Small intestine (tissue), 16 donors: ENCODE results near the gene DNAJB11. TPM values are rescaled to one million over a fixed set of nuclear protein-coding genes. Genes with fewer than 3 reads are reported as not detected.

Experiments
- DNase-seq, 2 donors: peaks; one replicate each; pipeline versions ENCODE4 v3.0.0 to v3.0.0-alpha.2; 2013
- FAIRE-seq: peaks from 2 replicates; lab custom pipeline; 2012; peaks lifted over from hg19 to GRCh38; lab: Jason Lieb, UNC
- H3K27ac ChIP-seq, 3 donors: one replicate each; pipeline ENCODE4 v1.5.1; 2013; ENCODE audit warnings: low read length in 2 of 3, mild to moderate bottlenecking in 2 of 3, control low read depth in 1 of 3, inconsistent platforms in 1 of 3, low read depth in 1 of 3, moderate library complexity in 1 of 3
- H3K27me3 ChIP-seq, 3 donors: one replicate each; pipeline ENCODE4 v1.6.1; 2013; ENCODE audit warnings: low read length in 3 of 3, inconsistent platforms in 1 of 3; ENCODE audit not compliant: control insufficient read depth in 3 of 3, insufficient read depth in 3 of 3
- H3K36me3 ChIP-seq, 3 donors: one replicate each; pipeline ENCODE4 v1.6.1; 2013; ENCODE audit warnings: low read length in 3 of 3, inconsistent platforms in 1 of 3, low read depth in 1 of 3, mild to moderate bottlenecking in 1 of 3, moderate library complexity in 1 of 3; ENCODE audit not compliant: control insufficient read depth in 3 of 3, insufficient read depth in 2 of 3
- H3K4me1 ChIP-seq, 3 donors: one replicate each; pipeline ENCODE4 v1.6.1; 2013; ENCODE audit warnings: low read length in 2 of 3, inconsistent platforms in 1 of 3, low read depth in 1 of 3, mild to moderate bottlenecking in 1 of 3, moderate library complexity in 1 of 3; ENCODE audit not compliant: control insufficient read depth in 3 of 3, insufficient read depth in 2 of 3
- H3K4me3 ChIP-seq, 3 donors: one replicate each; pipeline ENCODE4 v1.5.1; 2013; ENCODE audit warnings: low read length in 3 of 3, control low read depth in 1 of 3, inconsistent platforms in 1 of 3, low read depth in 1 of 3, mild to moderate bottlenecking in 1 of 3, moderate library complexity in 1 of 3
- H3K9me3 ChIP-seq, 2 donors: one replicate each; pipeline ENCODE4 v1.6.1; 2013; ENCODE audit warnings: low read depth in 1 of 2, low read length in 1 of 2; ENCODE audit not compliant: control insufficient read depth in 2 of 2, insufficient read depth in 1 of 2
- WGBS, 3 donors: extraction: QIAGEN DNeasy Blood & Tissue Kit; methylation state at CpG; one replicate each; pipeline ENCODE4 v1.1.7; 2013; 5-methylcytosine and 5-hydroxymethylcytosine counted together
- long read RNA-seq, 10 donors: transcript quantifications; one replicate each; lab custom pipeline, GENCODE V29; 2026
- polyA plus RNA-seq, 4 donors: library from polyadenylated mRNA; stranded (reverse) in 3 of 4; unstranded in 1 of 4; fragments of 200-250 nt in 3 of 4; fragments of 120-200 nt in 1 of 4; gene quantifications; one replicate each; pipeline versions ENCODE4 v1.2.1 to v1.2.3, GENCODE V29; 2013
- donor health status: healthy with polysubstance abuse.
- donor health status: control.
- donor health status: control.
- donor health status: Bipolar disorder and iron deficiency.
- donor health status: healthy.

DNAJB11 gene
- 10 to 100 TPM; 36.7 to 86.6 (median 52.7) TPM for polyA plus RNA-seq
- long read RNA-seq, donor 1, result 0 reads
- long read RNA-seq, donor 2, transcript DNAJB11-201 (10 exons, 1,688 nt), result major isoform, 33 of 34 reads
- long read RNA-seq, donor 2, partial matches to known transcripts, result 0 of 34 reads
- long read RNA-seq, donor 2, other reads (novel, unspliced or antisense), result 0 of 34 reads
- long read RNA-seq, donor 3, full-length matches to known transcripts, result 11 of 18 reads
- long read RNA-seq, donor 3, partial matches to known transcripts, result 7 of 18 reads
- long read RNA-seq, donor 3, other reads (novel, unspliced or antisense), result 0 of 18 reads
- long read RNA-seq, donor 4, partial matches to known transcripts, result 0 of 1 reads
- long read RNA-seq, donor 4, other reads (novel, unspliced or antisense), result 0 of 1 reads
- long read RNA-seq, donor 5, partial matches to known transcripts, result 0 of 2 reads
- long read RNA-seq, donor 5, other reads (novel, unspliced or antisense), result 0 of 2 reads
- long read RNA-seq, donor 6, full-length matches to known transcripts, result 20 of 20 reads
- long read RNA-seq, donor 6, partial matches to known transcripts, result 0 of 20 reads
- long read RNA-seq, donor 6, other reads (novel, unspliced or antisense), result 0 of 20 reads
- long read RNA-seq, donor 7, result 0 reads
- long read RNA-seq, donor 8, partial matches to known transcripts, result 0 of 4 reads
- long read RNA-seq, donor 8, other reads (novel, unspliced or antisense), result 0 of 4 reads
- long read RNA-seq, donor 9, full-length matches to known transcripts, result 5 of 5 reads
- long read RNA-seq, donor 9, partial matches to known transcripts, result 0 of 5 reads
- long read RNA-seq, donor 9, other reads (novel, unspliced or antisense), result 0 of 5 reads
- long read RNA-seq, donor 10, full-length matches to known transcripts, result 20 of 25 reads
- long read RNA-seq, donor 10, partial matches to known transcripts, result 5 of 25 reads
- long read RNA-seq, donor 10, other reads (novel, unspliced or antisense), result 0 of 25 reads

DNA sequence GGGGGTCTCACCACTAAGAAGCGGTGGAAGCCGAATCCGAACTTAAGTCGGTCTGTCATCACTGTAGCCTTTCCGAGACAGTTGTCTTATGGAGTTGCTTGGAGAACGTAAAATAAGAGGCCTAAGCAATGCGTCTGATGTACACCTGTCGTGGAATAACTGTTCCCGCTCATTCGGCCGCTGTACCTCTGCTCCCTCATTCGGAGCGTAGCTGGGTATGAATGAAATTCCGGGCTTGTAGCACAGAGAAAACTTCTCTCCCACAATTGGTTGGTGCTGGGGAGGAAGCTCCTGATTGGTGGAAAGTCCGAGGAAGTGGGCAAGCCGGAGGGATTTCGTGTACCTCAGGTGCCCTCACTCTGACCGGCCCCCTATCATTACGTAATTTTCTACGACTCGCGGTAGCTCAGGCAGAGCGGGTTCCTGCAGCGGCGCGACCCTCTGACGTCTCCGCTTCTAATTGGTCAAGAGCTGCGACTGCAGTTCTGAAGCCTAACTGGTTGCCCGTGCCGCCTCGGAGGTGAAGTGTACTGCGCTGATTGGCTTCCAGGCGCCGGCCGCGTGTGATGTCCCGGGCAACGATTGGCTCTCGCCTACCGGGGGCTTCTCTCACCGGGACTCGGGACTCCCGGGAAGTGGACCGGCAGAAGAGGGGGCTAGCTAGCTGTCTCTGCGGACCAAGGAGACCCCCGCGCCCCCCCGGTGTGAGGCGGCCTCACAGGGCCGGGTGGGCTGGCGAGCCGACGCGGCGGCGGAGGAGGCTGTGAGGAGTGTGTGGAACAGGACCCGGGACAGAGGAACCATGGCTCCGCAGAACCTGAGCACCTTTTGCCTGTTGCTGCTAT is at the start of gene DNAJB11:
Gene DNAJB11, plus strand, starts transcription at position 625 of the 845 bp plus-strand sequence. Its CDS starts 178 bp downstream, at position 803.
- H3K4me1 ChIP-seq, result peaks cover 0 to 13% (median 0%) of the 10 kb centered on the region in 3 donors
- H3K9me3 ChIP-seq, result no peaks in the 10 kb centered on the region
- 0 to 1% (median 0%) methylated on average over 57 to 59 of the region's 59 CpGs for WGBS, 3 donors
- H3K27me3 ChIP-seq, result no peaks in the 10 kb centered on the region
- DNase-seq (peak; percentile 100), FAIRE-seq (peak; percentile 49)
- peak within 1 kb of the TSS; percentile 79 to 93 (median 88) for H3K27ac ChIP-seq
- peaks cover 0 to 12% (median 6%) of the 10 kb centered on the region in 3 donors for H3K36me3 ChIP-seq
- peak within 1 kb of the TSS; percentile 80 to 91 (median 81) for H3K4me3 ChIP-seq

DNA sequence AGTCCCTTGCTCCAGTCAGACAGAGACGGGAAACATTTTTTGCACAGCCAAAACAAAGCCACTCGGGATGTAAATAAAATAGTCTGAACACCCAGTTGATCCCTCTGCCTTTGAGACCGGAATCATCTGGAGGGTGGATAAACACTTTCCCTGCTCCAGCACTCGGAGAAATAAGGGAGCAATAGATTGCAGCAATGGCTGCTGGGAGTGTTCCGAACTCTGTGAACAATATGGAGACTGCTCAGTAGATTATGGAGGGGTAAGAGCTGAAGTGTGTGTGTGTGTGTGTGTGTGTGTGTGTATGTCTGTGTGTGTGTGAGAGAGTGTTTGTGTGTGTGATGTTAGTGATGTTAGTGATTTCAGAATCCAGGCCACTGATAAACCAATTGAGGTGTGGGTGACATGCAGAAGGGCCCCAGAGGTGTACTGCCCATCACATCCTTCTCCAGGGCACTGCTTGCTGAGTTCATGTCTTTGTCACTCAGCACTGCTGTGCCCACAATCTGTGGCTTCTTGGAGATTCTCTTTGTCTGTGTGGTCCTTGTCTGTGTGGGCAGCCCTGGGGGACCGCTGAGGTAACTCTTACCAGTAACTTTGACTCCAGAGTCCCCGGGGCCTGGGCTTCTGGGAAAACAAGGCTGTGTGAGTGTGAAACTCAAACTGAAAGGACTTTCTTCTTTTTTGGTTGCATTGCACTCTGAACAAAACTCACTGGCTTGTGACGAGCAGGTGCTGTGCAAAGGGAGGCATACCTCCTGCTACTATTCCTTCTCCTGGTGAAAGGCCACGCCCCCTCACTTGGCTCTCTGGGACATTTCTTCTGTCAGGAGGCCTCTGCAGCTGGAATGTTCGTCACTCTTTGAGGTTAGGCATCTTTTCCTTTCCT is 49.3 kb upstream of the DNAJB11 start:
- Histone ChIP-seq H3K27me3 (no peaks in the 10 kb centered on the region), H3K9me3 (peaks cover 0 to 5% of the 10 kb centered on the region in 2 donors), H3K36me3 (no peaks in the 10 kb centered on the region), H3K4me1 (no peaks in the 10 kb centered on the region), H3K4me3 (no peak overlapping the region), H3K27ac (no peak overlapping the region)
- FAIRE-seq (no peak), DNase-seq (no peak)
- WGBS, 3 donors, result 58 to 61% (median 60%) methylated on average over 10 of the region's 10 CpGs

DNA sequence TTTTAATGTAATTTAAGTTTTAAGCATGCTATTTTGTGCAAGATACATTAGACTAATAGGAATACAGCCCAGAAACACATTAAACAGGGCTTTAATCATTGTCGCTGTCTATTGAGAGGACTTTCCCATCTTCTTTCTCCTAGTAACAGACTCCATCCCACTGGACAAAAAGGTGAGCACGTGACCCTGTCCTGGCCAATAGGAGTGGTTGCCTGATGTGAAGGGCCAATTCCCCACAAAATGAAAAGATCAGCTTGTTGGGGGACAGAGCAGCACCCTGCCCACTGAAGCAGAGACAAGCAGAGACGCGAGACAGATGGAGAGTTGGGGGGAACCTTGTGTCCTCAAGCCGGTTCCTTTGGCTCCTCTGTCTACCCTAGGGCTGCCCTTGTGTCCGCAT is 47.5 kb upstream of the DNAJB11 start:
- no peaks in the 10 kb centered on the region for H3K9me3 ChIP-seq
- no peak for FAIRE-seq
- no peak overlapping the region for H3K27ac ChIP-seq
- H3K36me3 ChIP-seq, result no peaks in the 10 kb centered on the region
- H3K27me3 ChIP-seq, result no peaks in the 10 kb centered on the region
- H3K4me1 ChIP-seq, result no peaks in the 10 kb centered on the region
- WGBS, 3 donors, result 86 to 92% (median 86%) methylated on average over 6 of the region's 6 CpGs
- no peak overlapping the region for H3K4me3 ChIP-seq
- DNase-seq, result no peak

DNA sequence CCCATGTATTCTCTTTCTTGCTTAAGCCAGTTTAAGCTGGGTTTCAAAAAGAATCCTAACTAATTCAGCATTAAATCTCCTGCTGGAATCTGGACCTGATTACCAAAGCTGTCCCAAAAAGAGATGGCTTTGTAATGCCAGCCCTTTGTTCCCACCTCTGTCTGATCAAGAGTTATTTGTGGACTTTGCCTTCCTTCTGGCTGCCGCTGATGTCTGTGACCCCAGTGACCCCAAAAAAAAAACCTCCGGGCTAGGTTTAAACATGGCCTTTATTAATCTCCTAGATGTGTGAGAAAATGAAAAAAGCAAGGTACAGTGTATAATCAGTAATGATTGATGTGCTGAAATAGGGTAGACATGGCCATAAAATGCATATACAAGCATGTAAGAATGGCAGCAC is 47.1 kb upstream of the DNAJB11 start:
- no peak for FAIRE-seq
- WGBS, 3 donors, result 0 to 37% (median 33%) methylated on average over 2 of the region's 2 CpGs
- no peaks in the 10 kb centered on the region for H3K4me1 ChIP-seq

DNA sequence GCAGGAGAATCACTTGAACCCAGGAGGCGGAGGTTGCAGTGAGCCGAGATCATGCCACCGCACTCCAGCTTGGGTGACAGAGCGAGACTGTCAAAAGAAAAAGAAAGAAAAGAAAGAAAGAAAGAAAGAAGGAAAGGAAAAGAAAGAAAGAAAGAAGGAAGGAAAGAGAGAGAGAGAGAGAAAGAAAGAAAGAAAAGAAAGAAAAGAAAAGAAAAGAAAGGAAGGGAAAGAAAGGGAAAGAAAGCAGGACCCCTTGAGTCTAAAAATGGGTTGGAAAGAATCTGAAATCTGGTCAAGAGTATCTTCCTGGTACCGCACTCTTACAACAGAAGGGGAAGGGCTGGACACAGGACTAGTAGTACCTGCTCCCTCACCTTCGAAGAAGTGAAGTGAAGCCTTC is 45.9 kb upstream of the DNAJB11 start:
- Histone ChIP-seq H3K27me3 (no peaks in the 10 kb centered on the region), H3K4me3 (no peak overlapping the region), H3K36me3 (no peaks in the 10 kb centered on the region), H3K27ac (no peak overlapping the region), H3K9me3 (no peaks in the 10 kb centered on the region), H3K4me1 (no peaks in the 10 kb centered on the region)
- DNase-seq (no peak), FAIRE-seq (no peak)
- WGBS, 3 donors, result 91 to 97% (median 95%) methylated on average over 6 of the region's 6 CpGs

More for the DNA sequence above, 47.1 kb upstream of the DNAJB11 start:
- DNase-seq, result peak in 1 of 2 donors; percentile 29
- no peaks in the 10 kb centered on the region for H3K27me3 ChIP-seq
- no peaks in the 10 kb centered on the region for H3K36me3 ChIP-seq
- no peak overlapping the region for H3K27ac ChIP-seq
- H3K9me3 ChIP-seq, result no peaks in the 10 kb centered on the region
- H3K4me3 ChIP-seq, result no peak overlapping the region

DNA sequence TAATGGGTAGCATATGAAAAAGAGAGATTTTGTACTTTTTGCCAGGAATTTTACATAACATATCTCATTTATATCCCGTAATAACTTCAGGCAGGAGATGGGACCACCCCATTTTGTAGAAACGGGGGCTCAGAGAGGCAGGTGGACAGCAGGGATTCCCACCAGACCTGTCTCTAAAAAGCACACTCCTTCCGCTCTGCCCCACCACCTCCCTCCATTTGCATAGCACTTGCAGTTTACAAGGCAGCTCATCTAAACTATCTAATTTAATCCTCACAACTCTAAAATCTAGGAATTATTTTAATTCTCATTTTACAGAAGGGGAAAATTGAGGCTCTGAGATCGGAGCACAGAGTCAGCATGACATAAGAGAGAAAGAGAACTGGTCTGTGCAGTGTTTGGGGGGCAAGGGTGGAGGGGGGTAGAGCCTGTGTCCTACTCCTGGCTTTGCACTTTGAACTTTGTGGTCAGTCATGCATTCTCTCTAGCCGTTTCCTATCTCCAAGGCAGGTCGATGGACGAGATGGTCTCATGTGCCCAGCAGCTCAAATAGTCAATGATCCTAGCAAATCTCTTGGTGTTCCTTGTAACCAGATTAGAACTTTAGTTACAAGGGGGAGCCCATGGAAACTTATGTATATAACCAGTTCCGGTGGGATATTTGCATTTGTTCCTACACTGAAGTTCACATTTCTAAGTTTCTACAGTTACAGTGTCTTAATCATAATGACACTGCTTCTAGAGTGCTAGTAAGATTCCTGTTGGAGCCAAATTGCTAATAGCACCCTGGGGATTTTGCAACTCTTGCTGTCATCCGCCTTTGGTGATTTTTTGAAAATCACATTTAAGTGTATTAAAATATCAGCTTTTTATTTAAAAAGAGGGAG is 44.9 kb upstream of the DNAJB11 start:
- DNase-seq (no peak), FAIRE-seq (no peak)
- no peak overlapping the region for H3K4me3 ChIP-seq
- H3K27ac ChIP-seq, result no peak overlapping the region
- 72 to 77% (median 75%) methylated on average over 9 of the region's 9 CpGs for WGBS, 3 donors
- H3K36me3 ChIP-seq, result no peaks in the 10 kb centered on the region
- no peaks in the 10 kb centered on the region for H3K4me1 ChIP-seq
- H3K9me3 ChIP-seq, result no peaks in the 10 kb centered on the region
- no peaks in the 10 kb centered on the region for H3K27me3 ChIP-seq

DNA sequence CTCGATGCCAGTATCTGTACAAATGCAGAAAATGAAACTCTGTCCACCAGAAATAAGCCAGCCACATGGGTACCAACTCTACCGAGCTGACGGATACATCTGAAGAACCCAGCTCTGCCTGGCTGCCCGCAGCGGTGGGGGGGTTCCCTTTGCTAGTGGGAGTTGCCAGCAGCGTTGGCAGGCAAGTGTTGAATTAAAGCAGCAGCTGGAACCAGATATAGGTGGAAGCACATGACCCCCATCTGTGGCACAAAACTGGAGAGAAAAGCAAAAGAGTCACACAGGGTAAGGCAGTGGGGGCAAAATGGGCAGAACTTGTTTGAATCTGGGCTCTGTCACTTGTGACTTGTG is 44.3 kb upstream of the DNAJB11 start:
- 69 to 91% (median 87%) methylated on average over 6 of the region's 6 CpGs for WGBS, 3 donors
- no peaks in the 10 kb centered on the region for H3K27me3 ChIP-seq
- H3K4me3 ChIP-seq, result no peak overlapping the region
- no peaks in the 10 kb centered on the region for H3K4me1 ChIP-seq
- H3K27ac ChIP-seq, result no peak overlapping the region
- no peaks in the 10 kb centered on the region for H3K36me3 ChIP-seq
- no peak for DNase-seq
- no peak for FAIRE-seq
- H3K9me3 ChIP-seq, result no peaks in the 10 kb centered on the region
